H9 (cell line): ENCODE measurements around the gene CEP41. TPM values are rescaled to one million over a fixed set of nuclear protein-coding genes. Genes with fewer than 3 reads are reported as not detected.

ENCODE experiments used
- DNase-seq: peaks from one replicate; pipeline ENCODE4 v3.0.0-alpha.2; 2017
- H2AFZ ChIP-seq: one replicate; pipeline ENCODE4 v1.6.1; 2013; ENCODE audit warnings: mild to moderate bottlenecking, low read length, control low read depth, moderate library complexity
- H2AK5ac ChIP-seq: 2 replicates; pipeline ENCODE4 v1.6.1; 2013; ENCODE audit warnings: low read length, control low read depth, mixed read lengths; ENCODE audit not compliant: insufficient read length
- H2BK120ac ChIP-seq: one replicate; pipeline ENCODE4 v1.6.1; 2013; ENCODE audit warnings: low read depth, mild to moderate bottlenecking, low read length, control low read depth, inconsistent platforms; ENCODE audit not compliant: poor library complexity, severe bottlenecking
- H2BK12ac ChIP-seq: 2 replicates; pipeline ENCODE4 v1.6.1; 2013; ENCODE audit warnings: low read length, control low read depth, mixed read lengths, low read depth; ENCODE audit not compliant: insufficient read length
- H2BK15ac ChIP-seq: 2 replicates; pipeline ENCODE4 v1.6.1; 2013; ENCODE audit warnings: low read depth, low read length, control low read depth
- H2BK20ac ChIP-seq: one replicate; pipeline ENCODE4 v1.6.1; 2013; ENCODE audit warnings: low read depth, mild to moderate bottlenecking, low read length, control low read depth, inconsistent platforms; ENCODE audit not compliant: poor library complexity, severe bottlenecking
- H2BK5ac ChIP-seq: 2 replicates; pipeline ENCODE4 v1.6.1; 2013; ENCODE audit warnings: low read length, control low read depth, mixed read lengths; ENCODE audit not compliant: insufficient read length
- H3K14ac ChIP-seq: 2 replicates; pipeline ENCODE4 v1.6.1; 2013; ENCODE audit warnings: low read length, control low read depth; ENCODE audit not compliant: insufficient read depth
- H3K18ac ChIP-seq: 2 replicates; pipeline ENCODE4 v1.6.1; 2013; ENCODE audit warnings: low read depth, mild to moderate bottlenecking, mixed read lengths, low read length, control low read depth; ENCODE audit not compliant: insufficient read length
- H3K23ac ChIP-seq: 2 replicates; pipeline ENCODE4 v1.6.1; 2013; ENCODE audit warnings: low read length, control low read depth, mixed read lengths, low read depth; ENCODE audit not compliant: insufficient read length
- H3K23me2 ChIP-seq: 2 replicates; pipeline ENCODE4 v1.6.1; 2013; ENCODE audit warnings: low read depth, mild to moderate bottlenecking, mixed read lengths, low read length, control low read depth; ENCODE audit not compliant: insufficient read length, poor library complexity, severe bottlenecking
- H3K27ac ChIP-seq: 2 replicates; pipeline ENCODE4 v1.5.1; 2013; ENCODE audit warnings: low read length, control low read depth, mixed read lengths, low read depth; ENCODE audit not compliant: insufficient read length
- H3K27me3 ChIP-seq: 2 replicates; pipeline ENCODE4 v1.6.1; 2013; ENCODE audit warnings: low read length, control low read depth, inconsistent platforms; ENCODE audit not compliant: insufficient read depth
- H3K4ac ChIP-seq: 2 replicates; pipeline ENCODE4 v1.6.1; 2013; ENCODE audit warnings: low read depth, mild to moderate bottlenecking, control low read depth, inconsistent platforms, low read length, moderate library complexity
- H3K4me1 ChIP-seq: 2 replicates; pipeline ENCODE4 v1.6.1; 2013; ENCODE audit warnings: low read length, control low read depth, inconsistent platforms; ENCODE audit not compliant: insufficient read depth
- H3K4me2 ChIP-seq: 2 replicates; pipeline ENCODE4 v1.6.1; 2013; ENCODE audit warnings: low read length, control low read depth, mixed read lengths; ENCODE audit not compliant: insufficient read length, insufficient read depth
- H3K56ac ChIP-seq: 2 replicates; pipeline ENCODE4 v1.6.1; 2013; ENCODE audit warnings: low read depth, mild to moderate bottlenecking, mixed read lengths, low read length, control low read depth; ENCODE audit not compliant: insufficient read length
- H3K79me1 ChIP-seq: 2 replicates; pipeline ENCODE4 v1.6.1; 2013; ENCODE audit warnings: low read depth, mild to moderate bottlenecking, moderate library complexity, low read length, control low read depth, inconsistent platforms; ENCODE audit not compliant: insufficient read depth, poor library complexity, severe bottlenecking
- H3K79me2 ChIP-seq: 2 replicates; pipeline ENCODE4 v1.6.1; 2013; ENCODE audit warnings: low read length, control low read depth, inconsistent platforms; ENCODE audit not compliant: insufficient read depth
- H3K9ac ChIP-seq: 2 replicates; pipeline ENCODE4 v1.6.1; 2013; ENCODE audit warnings: low read length, control low read depth, mixed read lengths; ENCODE audit not compliant: insufficient read length; ENCODE audit errors: extremely low read depth
- H3K9me3 ChIP-seq: one replicate; pipeline ENCODE4 v1.6.1; 2013; ENCODE audit warnings: low read depth, low read length, inconsistent platforms; ENCODE audit not compliant: control insufficient read depth
- H3T11ph ChIP-seq: one replicate; pipeline ENCODE4 v1.6.1; 2013; ENCODE audit warnings: mild to moderate bottlenecking, low read length, control low read depth, inconsistent platforms
- H4K20me1 ChIP-seq: one replicate; pipeline ENCODE4 v1.6.1; 2013; ENCODE audit not compliant: control insufficient read depth, insufficient read length, insufficient read depth
- H4K5ac ChIP-seq: 2 replicates; pipeline ENCODE4 v1.6.1; 2013; ENCODE audit warnings: low read depth, mild to moderate bottlenecking, mixed read lengths, low read length, control low read depth; ENCODE audit not compliant: insufficient read length
- H4K8ac ChIP-seq: replicated peaks from 2 replicates; pipeline ENCODE4 v1.6.1; 2013; ENCODE audit warnings: low read length, control low read depth, mixed read lengths, low read depth; ENCODE audit not compliant: insufficient read length
- H4K91ac ChIP-seq: 2 replicates; pipeline ENCODE4 v1.6.1; 2013; ENCODE audit warnings: low read depth, mild to moderate bottlenecking, moderate library complexity, mixed read lengths, low read length, control low read depth; ENCODE audit not compliant: insufficient read length
- H3K27ac Mint-ChIP-seq, 3 experiments: 2 replicates in 2 of 3; 3 replicates in 1 of 3; pipeline ENCODE4 v1.8.0; 2020 to 2021; ENCODE audit warnings: mixed read lengths in 3 of 3, mild to moderate bottlenecking in 1 of 3, moderate library complexity in 1 of 3
- H3K27me3 Mint-ChIP-seq: 2 replicates; pipeline ENCODE4 v1.8.0; 2021; ENCODE audit warnings: low read depth, mild to moderate bottlenecking, moderate library complexity, mixed read lengths
- H3K36me3 Mint-ChIP-seq, 3 experiments: 2 replicates in 2 of 3; 3 replicates in 1 of 3; pipeline ENCODE4 v1.8.0; 2020 to 2021; ENCODE audit warnings: low read depth in 3 of 3, mixed read lengths in 3 of 3; ENCODE audit not compliant: insufficient read depth in 1 of 3
- H3K4me1 Mint-ChIP-seq, 2 experiments: 2 replicates each; pipeline ENCODE4 v1.8.0; 2020; ENCODE audit warnings: mixed read lengths in 2 of 2
- H3K4me3 Mint-ChIP-seq, 2 experiments: 2 replicates in 1 of 2; 3 replicates in 1 of 2; pipeline ENCODE4 v1.8.0; 2020 to 2021; ENCODE audit warnings: mild to moderate bottlenecking in 2 of 2, mixed read lengths in 2 of 2, moderate library complexity in 1 of 2
- H3K9me3 Mint-ChIP-seq, 2 experiments: 2 replicates in 1 of 2; 3 replicates in 1 of 2; pipeline ENCODE4 v1.8.0; 2020; ENCODE audit warnings: mild to moderate bottlenecking in 2 of 2, mixed read lengths in 2 of 2, moderate library complexity in 1 of 2
- WGBS: extraction: QIAGEN DNeasy Blood & Tissue Kit; methylation state at CpG from one replicate; pipeline ENCODE4 v1.1.7; 2013; ENCODE audit warnings: missing lambda C conversion rate, low lambda C conversion rate, mixed read lengths; ENCODE audit not compliant: insufficient read length; ENCODE audit errors: extremely low coverage; 5-methylcytosine and 5-hydroxymethylcytosine counted together
- total RNA-seq: library from RNA; stranded (reverse); gene quantifications from 2 replicates; pipeline ENCODE4 v1.2.1, GENCODE V29; 2021
- TF ChIP-seq, protein P1 (sequence below): fragments of 200-600 bp; sonication (generic); conservative IDR thresholded peaks from 3 replicates; pipeline ENCODE4 v1.8.0; 2021; ENCODE audit warnings: antibody characterized with exemption, mild to moderate bottlenecking

Gene CEP41
- total RNA-seq, 1 experiment from 2014 or later = 9.7 TPM

GRCh38 chr7:130478991-130479390 lies 38.2 kb upstream of the CEP41 start:
- no peak overlapping the region for H3K56ac ChIP-seq
- Mint-ChIP-seq H3K27me3 (peaks cover 8% of the 10 kb centered on the region), H3K4me3 (no peak overlapping the region), H3K27ac (no peak overlapping the region), H3K4me1 (peaks cover 11 to 17% of the 10 kb centered on the region in 2 experiments), H3K36me3 (peaks cover 0 to 2% (median 0%) of the 10 kb centered on the region in 3 experiments; a peak in 1 of 7 replicates), H3K9me3 (peaks cover 2 to 5% of the 10 kb centered on the region in 2 experiments; a peak in 3 of 5 replicates)
- H2AFZ ChIP-seq = no peak overlapping the region
- H3K14ac ChIP-seq = no peak overlapping the region
- no peak overlapping the region for H4K5ac ChIP-seq
- H3K4ac ChIP-seq = no peak overlapping the region
- no peaks in the 10 kb centered on the region for H3K27me3 ChIP-seq
- no peaks in the 10 kb centered on the region for H4K20me1 ChIP-seq
- DNase-seq = no peak
- no peak overlapping the region for H2BK120ac ChIP-seq
- H3K4me1 ChIP-seq = no peaks in the 10 kb centered on the region
- H2AK5ac ChIP-seq = no peak overlapping the region
- H3K79me2 ChIP-seq = no peaks in the 10 kb centered on the region
- no peaks in the 10 kb centered on the region for H3K79me1 ChIP-seq
- no peak overlapping the region for H3K4me2 ChIP-seq
- H3K23me2 ChIP-seq = no peaks in the 10 kb centered on the region
- TF ChIP-seq, protein P1, sequence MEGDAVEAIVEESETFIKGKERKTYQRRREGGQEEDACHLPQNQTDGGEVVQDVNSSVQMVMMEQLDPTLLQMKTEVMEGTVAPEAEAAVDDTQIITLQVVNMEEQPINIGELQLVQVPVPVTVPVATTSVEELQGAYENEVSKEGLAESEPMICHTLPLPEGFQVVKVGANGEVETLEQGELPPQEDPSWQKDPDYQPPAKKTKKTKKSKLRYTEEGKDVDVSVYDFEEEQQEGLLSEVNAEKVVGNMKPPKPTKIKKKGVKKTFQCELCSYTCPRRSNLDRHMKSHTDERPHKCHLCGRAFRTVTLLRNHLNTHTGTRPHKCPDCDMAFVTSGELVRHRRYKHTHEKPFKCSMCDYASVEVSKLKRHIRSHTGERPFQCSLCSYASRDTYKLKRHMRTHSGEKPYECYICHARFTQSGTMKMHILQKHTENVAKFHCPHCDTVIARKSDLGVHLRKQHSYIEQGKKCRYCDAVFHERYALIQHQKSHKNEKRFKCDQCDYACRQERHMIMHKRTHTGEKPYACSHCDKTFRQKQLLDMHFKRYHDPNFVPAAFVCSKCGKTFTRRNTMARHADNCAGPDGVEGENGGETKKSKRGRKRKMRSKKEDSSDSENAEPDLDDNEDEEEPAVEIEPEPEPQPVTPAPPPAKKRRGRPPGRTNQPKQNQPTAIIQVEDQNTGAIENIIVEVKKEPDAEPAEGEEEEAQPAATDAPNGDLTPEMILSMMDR = no peak
- no peak overlapping the region for H4K91ac ChIP-seq
- H3T11ph ChIP-seq = no peak overlapping the region
- no peak overlapping the region for H2BK15ac ChIP-seq
- no peak overlapping the region for H2BK12ac ChIP-seq
- no peak overlapping the region for H4K8ac ChIP-seq
- H2BK20ac ChIP-seq = no peak overlapping the region
- H2BK5ac ChIP-seq = no peak overlapping the region
- H3K9me3 ChIP-seq = no peaks in the 10 kb centered on the region
- no peak overlapping the region for H3K18ac ChIP-seq
- no peak overlapping the region for H3K9ac ChIP-seq
- no CpG with 5 or more reads among the region's 3 CpGs for WGBS
- no peak overlapping the region for H3K27ac ChIP-seq
- H3K23ac ChIP-seq = no peak overlapping the region
